Keratinocyte (primary cell): ENCODE results near the gene FBLN1. TPM values are rescaled to one million over a fixed set of nuclear protein-coding genes. Genes with fewer than 3 reads are reported as not detected.

Source experiments
- DNase-seq: peaks from one replicate; pipeline ENCODE4 v3.0.0-alpha.2; 2011; ENCODE audit warnings: low read depth, missing footprints, low spot score
- FAIRE-seq: peaks from 2 replicates; lab custom pipeline; 2011; peaks lifted over from hg19 to GRCh38; lab: Jason Lieb, UNC
- H2AFZ ChIP-seq: 2 replicates; pipeline ENCODE4 v1.6.0; 2012; ENCODE audit warnings: low read length, control low read depth, inconsistent platforms; ENCODE audit not compliant: control insufficient read depth
- H3K27ac ChIP-seq: 2 replicates; pipeline ENCODE4 v1.5.1; 2011; ENCODE audit warnings: low read length; ENCODE audit not compliant: control insufficient read depth, insufficient read depth
- H3K27me3 ChIP-seq: 3 replicates; pipeline ENCODE4 v1.6.0; 2011; ENCODE audit warnings: low read length; ENCODE audit not compliant: control insufficient read depth, insufficient read depth; ENCODE audit errors: extremely low read depth
- H3K36me3 ChIP-seq, 2 experiments: 2 replicates in 1 of 2; 3 replicates in 1 of 2; pipeline ENCODE4 v1.5.1; 2011; ENCODE audit warnings: low read length in 2 of 2, mild to moderate bottlenecking in 1 of 2; ENCODE audit not compliant: control insufficient read depth in 2 of 2, insufficient read depth in 2 of 2; ENCODE audit errors: extremely low read depth in 1 of 2
- H3K4me1 ChIP-seq: 3 replicates; pipeline ENCODE4 v1.5.1; 2011; ENCODE audit warnings: low read length; ENCODE audit not compliant: control insufficient read depth, insufficient read depth; ENCODE audit errors: extremely low read depth
- H3K4me2 ChIP-seq: 3 replicates; pipeline ENCODE4 v1.6.0; 2011; ENCODE audit warnings: low read depth, low read length; ENCODE audit not compliant: control insufficient read depth, insufficient read depth; ENCODE audit errors: extremely low read depth
- H3K4me3 ChIP-seq, 3 experiments: fragments of 200-600 bp in 1 of 3; sonication (generic) in 1 of 3; 2 replicates in 2 of 3; 3 replicates in 1 of 3; pipeline ENCODE4 v1.5.1; 2011 to 2016; ENCODE audit warnings: low read length in 3 of 3, mild to moderate bottlenecking in 3 of 3, control low read depth in 2 of 3, inconsistent platforms in 1 of 3, low read depth in 1 of 3, mixed read lengths in 1 of 3, mixed run types in 1 of 3, moderate library complexity in 1 of 3; ENCODE audit not compliant: control insufficient read depth in 2 of 3, insufficient read depth in 2 of 3; ENCODE audit errors: extremely low read depth in 1 of 3
- H3K79me2 ChIP-seq: 2 replicates; pipeline ENCODE4 v1.6.0; 2012; ENCODE audit warnings: low read length; ENCODE audit not compliant: control insufficient read depth, insufficient read depth
- H3K9ac ChIP-seq: 3 replicates; pipeline ENCODE4 v1.6.0; 2011; ENCODE audit warnings: low read length; ENCODE audit not compliant: control insufficient read depth, insufficient read depth; ENCODE audit errors: extremely low read depth
- H3K9me1 ChIP-seq: 3 replicates; pipeline ENCODE4 v1.6.0; 2011; ENCODE audit warnings: low read length; ENCODE audit not compliant: control insufficient read depth, insufficient read depth; ENCODE audit errors: extremely low read depth
- H3K9me3 ChIP-seq: 2 replicates; pipeline ENCODE4 v1.5.1; 2012; ENCODE audit warnings: low read depth, low read length; ENCODE audit not compliant: control insufficient read depth
- H4K20me1 ChIP-seq: 3 replicates; pipeline ENCODE4 v1.6.0; 2011; ENCODE audit warnings: low read length; ENCODE audit not compliant: control insufficient read depth, insufficient read depth; ENCODE audit errors: extremely low read depth
- dilution Hi-C: fragments of 300-500 bp; cut with MboI; formaldehyde crosslinking; loops from one replicate; pipeline ENCODE4 v1.7.0; 2020; ENCODE audit warnings: low sequenced_read_pairs; ENCODE audit not compliant: extremely low pct_ligation_motif_present
- polyA plus RNA-seq, 5 experiments: library from polyadenylated mRNA; depleted of rRNA in 3 of 5; stranded (reverse) in 3 of 5; stranded (forward) in 1 of 5; unstranded in 1 of 5; fragments of >200 nt; gene quantifications; 1 replicate in 1 of 5; 2 replicates in 3 of 5; 3 replicates in 1 of 5; pipeline versions ENCODE4 v1.2.1 to v1.2.3, GENCODE V29; 2011 to 2012; ENCODE audit warnings: missing spikeins in 2 of 5, low read depth in 1 of 5, low replicate concordance in 1 of 5
- TF ChIP-seq, protein P1 (sequence below), 3 experiments: IDR thresholded peaks in 1 of 3; conservative IDR thresholded peaks in 1 of 3; optimal IDR thresholded peaks in 1 of 3; 2 replicates in 2 of 3; 3 replicates in 1 of 3; pipeline versions ENCODE3 to v1.5.1; 2011; ENCODE audit warnings: low read length in 3 of 3, mild to moderate bottlenecking in 3 of 3, moderate library complexity in 2 of 3, control low read depth in 1 of 3, inconsistent platforms in 1 of 3; ENCODE audit not compliant: insufficient read depth in 2 of 3; ENCODE audit errors: extremely low read depth in 1 of 3

The FBLN1 gene
- polyA plus RNA-seq, 1 donor (not counting 4 experiments of a cell fraction or from before 2014, with no cell fraction given): 13.7 TPM

DNA sequence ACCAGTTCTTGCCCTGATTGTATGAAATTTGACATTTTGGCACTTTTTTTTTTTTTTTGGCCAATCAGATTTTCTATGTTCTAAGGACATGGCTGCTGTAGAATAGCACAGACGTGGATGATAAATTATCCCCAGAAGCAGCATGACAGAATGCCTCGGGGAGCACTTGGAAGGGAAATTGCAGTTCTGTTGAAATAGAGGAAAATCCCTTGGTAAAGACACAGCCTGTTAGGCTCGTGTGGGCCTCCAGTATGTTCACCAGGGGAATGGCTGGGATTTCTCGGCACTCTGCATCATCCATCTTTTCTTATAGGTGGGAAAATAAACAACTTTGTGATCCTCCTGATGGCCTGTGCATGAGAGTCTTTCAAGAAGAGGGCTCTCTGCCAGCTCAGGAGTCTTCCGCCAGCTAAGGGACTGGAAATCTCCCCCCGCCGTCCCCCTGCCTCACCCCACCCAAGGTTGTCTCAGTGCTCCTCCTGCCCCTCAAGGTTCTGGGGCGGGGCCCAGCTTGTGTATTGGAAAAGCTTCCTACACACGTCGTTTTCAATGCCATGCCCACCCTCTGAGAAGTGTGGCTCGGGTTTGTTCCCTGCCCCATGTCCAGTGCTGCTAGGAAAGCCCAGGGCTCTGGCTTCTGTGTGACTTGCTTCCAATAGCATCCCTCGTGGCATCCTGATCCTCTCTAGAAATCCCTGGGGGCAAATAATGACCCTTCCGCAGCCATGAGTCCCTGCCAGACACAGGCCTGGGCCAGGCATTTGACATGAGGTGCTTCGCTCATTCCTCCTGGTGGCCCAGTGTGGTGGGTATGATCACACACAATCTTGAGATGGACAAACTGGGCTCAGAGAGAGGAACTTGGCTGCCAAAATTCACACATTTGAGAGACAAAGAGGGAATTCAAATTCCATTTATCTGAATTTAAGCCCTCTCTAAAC is 98.4 kb downstream of the FBLN1 start:
- H4K20me1 ChIP-seq: no peaks in the 10 kb centered on the region
- H3K27me3 ChIP-seq: no peaks in the 10 kb centered on the region
- no peak overlapping the region for H3K4me3 ChIP-seq
- H3K4me1 ChIP-seq: peaks cover 35% of the 10 kb centered on the region
- FAIRE-seq (no peak), DNase-seq (no peak)
- dilution Hi-C loops: no loop called here
- no peak overlapping the region for H3K27ac ChIP-seq
- TF ChIP-seq, protein P1, sequence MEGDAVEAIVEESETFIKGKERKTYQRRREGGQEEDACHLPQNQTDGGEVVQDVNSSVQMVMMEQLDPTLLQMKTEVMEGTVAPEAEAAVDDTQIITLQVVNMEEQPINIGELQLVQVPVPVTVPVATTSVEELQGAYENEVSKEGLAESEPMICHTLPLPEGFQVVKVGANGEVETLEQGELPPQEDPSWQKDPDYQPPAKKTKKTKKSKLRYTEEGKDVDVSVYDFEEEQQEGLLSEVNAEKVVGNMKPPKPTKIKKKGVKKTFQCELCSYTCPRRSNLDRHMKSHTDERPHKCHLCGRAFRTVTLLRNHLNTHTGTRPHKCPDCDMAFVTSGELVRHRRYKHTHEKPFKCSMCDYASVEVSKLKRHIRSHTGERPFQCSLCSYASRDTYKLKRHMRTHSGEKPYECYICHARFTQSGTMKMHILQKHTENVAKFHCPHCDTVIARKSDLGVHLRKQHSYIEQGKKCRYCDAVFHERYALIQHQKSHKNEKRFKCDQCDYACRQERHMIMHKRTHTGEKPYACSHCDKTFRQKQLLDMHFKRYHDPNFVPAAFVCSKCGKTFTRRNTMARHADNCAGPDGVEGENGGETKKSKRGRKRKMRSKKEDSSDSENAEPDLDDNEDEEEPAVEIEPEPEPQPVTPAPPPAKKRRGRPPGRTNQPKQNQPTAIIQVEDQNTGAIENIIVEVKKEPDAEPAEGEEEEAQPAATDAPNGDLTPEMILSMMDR (optimal IDR thresholded peaks at IDR 0.05 in 1 of 3, IDR thresholded peaks at IDR 0.05 in 1 of 3, conservative IDR thresholded peaks at IDR 0.05 in 1 of 3; ENCODE audit: extremely low read depth in 1 of 3, insufficient read depth in 2 of 3, low read length in 3 of 3): no peak
- H3K9me1 ChIP-seq: no peaks in the 10 kb centered on the region
- H3K79me2 ChIP-seq: no peaks in the 10 kb centered on the region
- no peak overlapping the region for H3K9ac ChIP-seq
- H3K36me3 ChIP-seq: no peaks in the 10 kb centered on the region
- no peak overlapping the region for H3K4me2 ChIP-seq
- H3K9me3 ChIP-seq: no peaks in the 10 kb centered on the region
- no peak overlapping the region for H2AFZ ChIP-seq

DNA sequence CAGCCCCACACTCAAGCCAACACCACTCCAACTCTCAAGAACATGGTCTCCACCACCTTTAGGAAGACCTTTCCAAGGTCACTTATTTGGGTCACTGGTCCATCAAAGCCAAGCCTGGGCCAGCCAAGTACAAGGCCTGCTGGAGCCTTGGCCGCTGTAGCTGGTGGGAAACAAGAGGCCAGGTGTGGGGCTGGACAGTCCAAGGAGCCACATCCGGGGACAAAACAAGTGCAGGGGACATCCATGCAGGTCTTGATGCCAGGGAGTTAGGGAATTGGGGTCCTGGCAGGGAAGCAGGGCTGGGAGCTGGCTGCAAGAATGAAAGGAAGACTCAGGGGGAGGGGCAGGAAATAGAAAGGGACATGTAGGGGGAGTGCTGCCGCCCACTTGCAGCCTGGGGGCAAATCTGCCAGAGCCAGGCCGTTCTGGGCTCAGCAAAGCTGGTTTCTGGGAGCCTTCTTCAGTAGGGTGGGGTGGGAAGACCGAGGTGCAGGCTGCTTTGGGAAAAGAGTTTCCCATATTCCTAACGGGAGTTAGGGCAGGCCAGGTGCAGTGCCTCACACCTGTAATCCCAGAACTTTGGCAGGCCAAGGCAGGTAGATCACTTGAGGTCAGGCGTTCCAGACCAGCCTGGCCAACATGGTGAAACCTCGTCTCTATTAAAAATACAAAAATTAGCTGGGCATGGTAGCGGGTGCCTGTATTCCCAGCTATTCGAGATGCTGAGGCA is 99.5 kb downstream of the FBLN1 start:
- Histone ChIP-seq H3K27ac (no peak overlapping the region), H3K4me2 (no peak overlapping the region), H3K79me2 (no peaks in the 10 kb centered on the region), H3K4me1 (peaks cover 37% of the 10 kb centered on the region), H3K27me3 (no peaks in the 10 kb centered on the region), H3K9ac (no peak overlapping the region), H3K9me1 (no peaks in the 10 kb centered on the region), H3K4me3 (no peak overlapping the region), H2AFZ (no peak overlapping the region), H4K20me1 (no peaks in the 10 kb centered on the region), H3K9me3 (no peaks in the 10 kb centered on the region), H3K36me3 (no peaks in the 10 kb centered on the region)
- TF ChIP-seq, protein P1 (optimal IDR thresholded peaks at IDR 0.05 in 1 of 3, IDR thresholded peaks at IDR 0.05 in 1 of 3, conservative IDR thresholded peaks at IDR 0.05 in 1 of 3; ENCODE audit: extremely low read depth in 1 of 3, insufficient read depth in 2 of 3, low read length in 3 of 3): no peak
- FAIRE-seq (no peak), DNase-seq (no peak)
- dilution Hi-C loops: no loop called here
